ENCODE data around the gene TBC1D22A.

Gene TBC1D22A

DNA sequence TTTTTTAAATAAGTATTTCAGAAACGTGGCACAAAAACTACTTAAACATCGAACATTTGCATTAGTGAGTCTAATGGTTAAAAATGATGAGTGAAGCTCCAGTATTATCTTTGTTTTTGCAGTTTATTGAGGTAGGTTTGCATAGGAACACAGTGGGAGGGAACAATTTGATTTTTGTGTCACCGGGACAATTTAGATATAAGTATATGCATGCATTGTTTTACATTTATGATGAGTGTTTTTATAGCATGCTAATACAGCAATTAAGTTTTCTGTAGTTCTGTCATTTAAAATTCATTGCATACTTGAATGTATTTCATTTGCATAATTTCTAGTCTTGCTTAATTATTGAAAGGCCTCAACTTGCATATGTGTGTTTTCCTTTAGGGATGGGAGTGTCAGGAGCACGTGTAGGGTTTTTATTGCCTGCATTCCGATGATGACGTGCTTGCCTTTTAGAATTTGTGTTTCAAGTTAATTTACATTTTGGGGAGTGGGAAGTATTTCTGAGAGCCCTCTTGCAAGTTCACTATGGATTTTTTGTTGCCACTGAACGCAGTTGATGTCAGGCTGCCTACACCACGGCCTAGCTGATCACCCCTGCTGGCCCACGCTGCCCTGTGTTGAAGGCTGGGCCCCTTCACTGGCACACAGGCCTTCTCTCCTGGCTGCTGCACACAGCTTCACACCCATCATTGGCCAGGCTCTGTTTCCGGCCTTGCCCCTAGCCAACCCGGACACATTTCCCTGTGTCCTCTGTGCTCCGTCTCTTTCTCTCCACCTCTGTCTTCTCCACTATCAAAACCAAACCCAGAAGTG lies 120.9 kb downstream of the TBC1D22A start:
- no peak for DNase-seq (ENCODE audit: low read depth, low spot score)

DNA sequence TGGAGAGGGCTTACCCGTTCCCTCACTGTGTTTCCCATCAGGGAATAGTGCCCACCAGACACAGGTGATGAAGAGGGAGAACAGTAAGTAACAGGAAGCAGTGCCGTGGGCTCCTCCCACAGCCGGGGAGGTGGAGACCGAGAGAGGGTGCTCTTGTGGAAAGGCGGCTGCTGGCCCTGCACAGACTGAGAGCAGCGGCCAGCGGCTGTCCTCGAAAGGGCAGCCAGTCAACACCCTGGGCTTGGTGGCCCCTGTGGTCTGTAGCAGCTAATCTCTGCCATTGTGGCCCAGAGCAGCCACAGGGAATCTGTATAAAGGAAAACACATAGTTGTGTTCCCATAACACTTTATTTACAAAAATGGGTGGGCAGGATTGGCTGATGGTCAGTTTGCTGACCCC lies 121.9 kb downstream of the TBC1D22A start:
- DNase-seq (ENCODE audit: low read depth, low spot score), result no peak

DNA sequence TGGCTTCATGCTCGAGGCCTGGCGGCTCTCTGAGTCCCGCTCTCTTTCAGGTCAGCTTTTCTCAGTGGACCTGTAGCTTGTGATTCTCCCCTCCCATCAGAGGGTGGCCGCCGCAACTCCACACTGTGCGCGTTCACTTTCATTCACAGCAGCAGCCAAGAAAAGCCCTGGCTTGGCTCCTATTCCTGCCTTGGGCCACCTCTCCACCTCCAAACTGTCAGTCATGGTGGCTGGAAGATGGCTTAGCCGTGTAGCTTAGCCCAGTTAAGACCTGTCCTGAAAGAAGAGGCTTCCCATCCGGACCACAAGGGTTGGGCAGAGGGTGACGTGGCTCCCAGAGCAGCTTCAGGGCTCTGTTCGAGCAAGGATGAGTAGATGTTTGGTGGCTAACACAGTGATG lies 125.5 kb downstream of the TBC1D22A start:
- DNase-seq (ENCODE audit: low read depth, low spot score), result no peak

- DNase-seq (ENCODE audit: low read depth, low spot score), result no peak
These were observed 128.4 kb downstream of the TBC1D22A start for GRCh38 chr22:46890819-46891218.

DNA sequence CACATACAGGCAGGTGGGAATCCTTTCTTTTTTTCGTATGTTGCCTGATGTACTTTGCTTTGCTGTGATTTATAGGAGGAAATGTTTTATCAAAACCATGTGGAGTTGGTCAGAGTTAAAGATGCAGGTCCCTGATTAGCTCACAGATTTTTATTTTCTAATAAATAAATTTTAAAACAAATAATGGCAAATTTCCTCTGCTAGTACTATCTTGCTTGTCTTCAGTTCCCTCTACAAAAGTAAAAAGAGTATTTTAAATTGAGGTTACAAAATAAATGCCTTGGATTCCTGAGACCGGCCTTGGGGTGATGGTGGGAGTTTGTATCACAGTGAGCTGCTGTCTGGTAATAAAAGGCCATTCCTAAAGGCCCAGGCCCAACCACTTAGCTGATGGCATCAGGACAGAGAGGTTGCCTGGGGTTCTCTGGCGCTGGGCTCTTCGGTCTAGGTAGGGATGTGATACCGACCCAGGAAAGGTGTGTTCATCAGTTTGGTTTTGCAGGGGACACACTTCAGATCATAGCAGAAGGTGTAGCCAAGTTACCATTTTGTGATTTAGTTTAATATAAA lies 129.0 kb downstream of the TBC1D22A start:
- DNase-seq (ENCODE audit: low read depth, low spot score), result peak; percentile 27

DNA sequence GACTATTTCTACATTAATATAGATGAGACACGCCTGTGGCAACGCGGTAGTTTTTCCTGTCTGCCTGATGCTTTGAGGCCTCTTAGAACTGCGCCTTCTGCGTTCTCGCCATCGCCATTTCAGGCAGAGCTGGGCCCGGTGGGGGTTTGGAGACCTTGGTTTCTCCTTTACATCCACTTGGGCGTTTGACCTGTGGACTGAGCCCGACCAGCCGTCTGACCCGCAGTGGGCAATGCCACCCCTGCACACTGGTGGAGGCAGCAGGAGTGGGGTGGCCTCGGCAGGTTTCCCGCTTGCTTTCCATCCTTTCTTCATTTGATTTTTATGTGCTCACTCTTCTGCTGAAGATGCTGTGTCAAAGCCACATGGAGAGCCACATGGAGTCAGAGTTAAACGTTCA lies 130.4 kb downstream of the TBC1D22A start:
- no peak for DNase-seq (ENCODE audit: low read depth, low spot score)

- DNase-seq (ENCODE audit: low read depth, low spot score), result no peak
These were observed 131.0 kb downstream of the TBC1D22A start for GRCh38 chr22:46893281-46894020.

GRCh38 chr22:46894081-46894671 lies 131.7 kb downstream of the TBC1D22A start:
- DNase-seq (ENCODE audit: low read depth, low spot score), result peak; percentile 13

DNA sequence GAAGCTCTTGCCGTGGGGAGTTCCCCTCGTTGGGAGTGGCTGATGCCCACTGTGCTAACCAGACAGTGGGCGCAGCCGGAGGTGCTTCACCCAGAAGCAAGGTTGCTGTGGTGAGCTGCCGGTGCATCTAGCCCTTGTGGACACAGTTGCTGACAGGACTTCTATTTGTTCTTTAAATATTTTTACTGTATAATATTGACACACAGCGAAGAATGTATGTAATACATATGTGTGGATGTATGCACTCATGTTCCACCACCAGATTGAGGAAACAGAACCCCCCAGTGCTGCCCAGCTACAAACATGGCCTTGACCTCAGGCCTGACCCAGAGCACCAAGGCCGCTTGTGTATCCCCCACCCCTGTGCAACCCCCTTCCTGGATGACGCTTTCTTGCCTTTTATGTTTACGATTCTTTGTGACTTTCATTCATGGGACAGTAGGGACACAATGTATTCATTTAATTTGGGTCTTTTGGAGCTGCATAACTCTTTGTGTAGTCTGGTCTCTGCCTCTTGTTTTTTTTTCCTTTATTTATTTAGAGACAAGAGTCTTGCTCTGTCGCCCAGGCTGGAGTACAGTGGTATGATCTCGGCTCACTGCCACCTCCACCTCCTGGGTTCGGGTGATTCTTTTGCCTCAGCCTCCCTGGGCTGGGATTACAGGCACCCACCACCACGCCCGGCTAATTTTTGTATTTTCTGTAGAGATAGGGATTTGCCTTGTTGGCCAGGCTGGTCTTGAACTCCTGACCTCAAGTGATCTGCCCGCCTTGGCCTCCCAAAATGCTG lies 132.6 kb downstream of the TBC1D22A start:
- no peak for DNase-seq (ENCODE audit: low read depth, low spot score)

- DNase-seq (ENCODE audit: low read depth, low spot score), result no peak
These were observed 133.3 kb downstream of the TBC1D22A start for GRCh38 chr22:46895753-46896152.

DNA sequence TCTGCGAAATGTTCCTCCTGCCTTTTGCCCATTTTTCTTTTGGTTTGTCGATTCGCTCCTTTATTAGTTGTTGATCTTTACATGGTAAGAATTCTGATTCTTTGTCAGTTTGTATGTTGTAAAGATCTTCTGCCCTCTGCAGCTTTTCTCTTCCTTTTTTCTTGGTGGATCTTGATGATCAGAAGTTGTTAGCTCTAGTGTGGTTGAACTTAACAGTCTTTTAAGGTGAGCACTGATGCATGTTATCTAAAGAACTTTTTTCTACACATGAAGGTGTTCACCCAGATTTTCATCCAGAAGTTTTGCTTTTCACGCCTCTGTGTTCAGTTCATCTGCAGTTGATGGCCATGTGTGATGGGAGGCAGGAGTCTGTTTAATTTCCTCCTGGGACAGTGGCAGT lies 133.7 kb downstream of the TBC1D22A start:
- DNase-seq (ENCODE audit: low read depth, low spot score), result no peak

GRCh38 chr22:46896568-46897245 lies 134.3 kb downstream of the TBC1D22A start:
- DNase-seq (ENCODE audit: low read depth, low spot score), result no peak

- no peak for DNase-seq (ENCODE audit: low read depth, low spot score)
These were observed 134.8 kb downstream of the TBC1D22A start for GRCh38 chr22:46897246-46897623.

- DNase-seq (ENCODE audit: low read depth, low spot score), result no peak
These were observed 138.1 kb downstream of the TBC1D22A start for GRCh38 chr22:46900549-46900948.

DNA sequence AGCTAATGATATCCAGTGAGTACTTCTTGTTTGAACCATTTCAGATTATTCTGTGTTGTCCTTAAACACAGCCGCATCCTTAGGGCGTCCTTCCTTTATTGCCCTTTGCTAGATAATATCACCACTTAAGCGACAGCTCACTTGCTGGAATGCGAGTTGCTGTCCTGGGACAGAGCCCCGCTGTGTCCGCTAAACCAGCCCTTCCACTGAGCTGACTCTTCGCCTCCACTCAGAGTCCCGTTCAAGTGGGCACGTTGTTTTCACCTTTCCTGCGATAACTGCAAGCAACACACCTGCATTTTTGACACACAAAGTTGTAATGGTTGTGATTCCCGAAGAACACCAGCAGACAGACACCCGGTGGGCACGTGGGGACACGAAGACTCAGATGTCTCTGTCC lies 140.0 kb downstream of the TBC1D22A start:
- DNase-seq (ENCODE audit: low read depth, low spot score), result no peak

GRCh38 chr22:46902998-46903916 lies 140.8 kb downstream of the TBC1D22A start:
- DNase-seq (ENCODE audit: low read depth, low spot score), result no peak

DNA sequence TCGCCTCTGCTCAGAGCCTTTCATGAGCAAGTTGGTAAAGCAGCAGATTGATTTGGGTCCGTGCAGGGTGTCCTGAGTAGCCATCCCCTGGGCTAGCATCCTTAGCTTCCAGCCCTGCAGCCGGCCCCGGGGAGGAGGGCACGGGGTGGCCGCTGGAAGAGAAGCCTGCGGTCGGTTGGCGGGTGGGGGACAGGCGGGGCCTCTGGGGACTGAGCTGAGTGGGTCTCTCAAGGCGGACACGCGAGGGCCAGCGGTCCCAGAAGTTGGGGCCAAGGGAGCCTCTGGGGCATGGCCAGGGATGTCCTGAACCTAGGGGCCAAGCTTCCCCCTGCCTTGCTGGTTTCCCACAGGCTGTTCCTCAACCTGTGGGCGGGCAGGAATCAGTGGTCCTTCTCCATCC lies 143.0 kb downstream of the TBC1D22A start:
- DNase-seq (ENCODE audit: low read depth, low spot score), result no peak

DNA sequence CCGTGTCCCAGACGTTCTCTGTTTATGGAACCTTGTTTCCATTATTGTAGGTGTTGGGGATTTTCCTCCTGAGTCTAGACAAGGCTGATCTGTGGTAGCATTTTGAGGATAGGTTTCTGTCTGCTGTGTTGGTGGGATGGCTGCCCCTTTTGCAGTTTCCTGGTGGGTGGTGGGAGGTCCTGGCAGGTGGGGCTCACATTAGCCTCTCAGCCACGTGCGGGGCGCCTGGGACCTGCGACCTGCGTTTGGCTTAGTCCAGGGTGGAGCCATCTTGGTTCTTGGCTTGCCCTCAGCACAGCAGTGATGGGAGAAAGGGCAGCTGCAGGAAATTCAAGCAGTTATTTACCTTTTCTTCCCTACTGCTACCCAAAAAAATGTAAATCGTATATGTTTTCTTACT lies 143.4 kb downstream of the TBC1D22A start:
- DNase-seq (ENCODE audit: low read depth, low spot score), result no peak

DNA sequence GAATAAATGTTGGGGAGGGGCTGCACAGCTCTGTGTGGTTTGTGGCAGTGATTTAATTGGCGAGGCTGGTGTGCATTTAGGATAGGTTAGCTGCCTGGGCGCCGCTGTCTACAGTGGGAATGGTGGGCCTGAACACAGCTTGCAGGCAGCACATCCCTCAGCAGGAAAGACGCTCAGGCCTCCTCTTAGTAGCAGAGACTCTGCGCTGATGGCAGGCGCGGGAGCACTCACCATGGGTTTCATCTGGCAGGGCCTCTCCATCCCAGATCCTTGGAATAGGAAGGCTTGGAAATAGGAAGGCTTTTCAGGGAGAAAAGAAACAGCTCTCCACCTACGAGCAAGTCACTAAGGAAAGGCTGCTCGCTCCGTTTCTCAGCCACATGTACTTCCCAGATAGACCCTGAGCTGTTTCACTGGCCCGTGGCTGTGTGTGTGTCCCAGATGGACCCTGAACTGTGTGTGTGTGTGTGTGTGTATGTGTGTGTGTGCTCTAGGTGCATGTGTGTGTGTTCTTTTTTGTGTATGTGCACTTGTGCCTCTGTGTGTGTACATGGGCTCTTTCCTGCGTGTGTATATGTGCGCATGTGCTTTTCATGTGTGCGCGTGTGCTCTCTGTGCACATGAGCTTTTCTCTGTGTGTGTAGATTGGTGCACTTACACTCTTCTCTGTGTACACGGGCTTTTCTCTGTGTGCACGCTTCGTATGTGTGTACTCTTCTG lies 144.0 kb downstream of the TBC1D22A start:
- no peak for DNase-seq (ENCODE audit: low read depth, low spot score)

All from astrocyte of the hippocampus (primary cell).